ENCODE data around the gene WWOX. TPM values are rescaled to one million over a fixed set of nuclear protein-coding genes. Genes with fewer than 3 reads are reported as not detected.

The WWOX gene
- polyA plus RNA-seq, 1 donor (not counting 4 experiments of a cell fraction or from before 2014, with no cell fraction given), result 5.1 TPM

DNA sequence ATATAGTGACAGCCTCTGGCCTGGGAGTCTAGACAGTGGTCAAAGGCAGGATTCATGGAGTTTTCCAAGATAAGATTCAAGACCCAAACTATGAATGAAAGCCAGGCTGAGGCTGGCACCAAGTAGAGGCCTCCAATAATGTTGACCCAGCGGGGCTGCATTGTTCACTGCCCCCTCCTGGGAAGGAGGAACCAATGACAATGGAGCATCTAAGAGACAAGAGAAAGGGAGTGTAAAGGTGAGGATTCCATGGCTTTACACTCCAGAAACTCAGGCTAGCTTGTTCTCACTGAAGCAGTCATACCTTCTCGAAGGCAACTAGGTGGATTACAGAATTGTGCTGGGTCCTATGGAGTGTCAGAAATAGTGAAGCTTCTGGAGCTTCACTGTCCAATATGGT lies 380.3 kb downstream of the WWOX start:
- FAIRE-seq, result no peak
- no peaks in the 10 kb centered on the region for H3K9me1 ChIP-seq (ENCODE audit: control insufficient read depth, extremely low read depth, insufficient read depth, low read length)

DNA sequence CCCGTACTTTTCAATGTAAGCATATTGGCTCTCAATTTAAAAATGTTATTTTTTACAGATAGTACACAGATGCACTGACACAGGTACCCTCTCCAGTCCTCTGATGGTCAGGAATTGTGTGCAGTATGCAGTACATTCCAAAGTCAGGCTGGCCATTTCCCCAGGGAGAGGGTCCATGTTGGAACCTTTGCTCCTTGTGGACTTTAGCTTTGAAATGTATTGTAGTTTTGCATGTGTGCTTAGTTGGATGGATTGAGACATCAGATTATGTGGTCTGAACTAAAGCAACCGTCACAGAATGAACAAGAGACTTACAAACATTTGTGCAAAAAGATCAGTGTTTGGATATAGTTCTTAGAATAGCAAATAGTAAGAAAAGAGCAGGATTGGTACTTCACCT lies 381.1 kb downstream of the WWOX start:
- no peak for TF ChIP-seq EZH2 (IDR thresholded peaks at IDR 0.05; ENCODE audit: low read length)
- TF ChIP-seq, protein P1, sequence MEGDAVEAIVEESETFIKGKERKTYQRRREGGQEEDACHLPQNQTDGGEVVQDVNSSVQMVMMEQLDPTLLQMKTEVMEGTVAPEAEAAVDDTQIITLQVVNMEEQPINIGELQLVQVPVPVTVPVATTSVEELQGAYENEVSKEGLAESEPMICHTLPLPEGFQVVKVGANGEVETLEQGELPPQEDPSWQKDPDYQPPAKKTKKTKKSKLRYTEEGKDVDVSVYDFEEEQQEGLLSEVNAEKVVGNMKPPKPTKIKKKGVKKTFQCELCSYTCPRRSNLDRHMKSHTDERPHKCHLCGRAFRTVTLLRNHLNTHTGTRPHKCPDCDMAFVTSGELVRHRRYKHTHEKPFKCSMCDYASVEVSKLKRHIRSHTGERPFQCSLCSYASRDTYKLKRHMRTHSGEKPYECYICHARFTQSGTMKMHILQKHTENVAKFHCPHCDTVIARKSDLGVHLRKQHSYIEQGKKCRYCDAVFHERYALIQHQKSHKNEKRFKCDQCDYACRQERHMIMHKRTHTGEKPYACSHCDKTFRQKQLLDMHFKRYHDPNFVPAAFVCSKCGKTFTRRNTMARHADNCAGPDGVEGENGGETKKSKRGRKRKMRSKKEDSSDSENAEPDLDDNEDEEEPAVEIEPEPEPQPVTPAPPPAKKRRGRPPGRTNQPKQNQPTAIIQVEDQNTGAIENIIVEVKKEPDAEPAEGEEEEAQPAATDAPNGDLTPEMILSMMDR (optimal IDR thresholded peaks at IDR 0.05 in 1 of 3, IDR thresholded peaks at IDR 0.05 in 1 of 3, conservative IDR thresholded peaks at IDR 0.05 in 1 of 3; ENCODE audit: extremely low read depth in 1 of 3, insufficient read depth in 2 of 3, low read length in 3 of 3), result no peak
- dilution Hi-C loops (cut with MboI; ENCODE audit: extremely low pct_ligation_motif_present, low sequenced_read_pairs), result no loop called here
- no peak overlapping the region for H3K4me2 ChIP-seq (ENCODE audit: control insufficient read depth, extremely low read depth, insufficient read depth, low read depth, low read length)
- no peaks in the 10 kb centered on the region for H3K9me1 ChIP-seq (ENCODE audit: control insufficient read depth, extremely low read depth, insufficient read depth, low read length)
- no peaks in the 10 kb centered on the region for H3K79me2 ChIP-seq (ENCODE audit: control insufficient read depth, insufficient read depth, low read length)
- no peak overlapping the region for H3K27ac ChIP-seq (ENCODE audit: control insufficient read depth, insufficient read depth, low read length)
- H3K9me3 ChIP-seq (ENCODE audit: control insufficient read depth, low read depth, low read length), result no peaks in the 10 kb centered on the region
- no peaks in the 10 kb centered on the region for H3K27me3 ChIP-seq (ENCODE audit: control insufficient read depth, extremely low read depth, insufficient read depth, low read length)
- H4K20me1 ChIP-seq (ENCODE audit: control insufficient read depth, extremely low read depth, insufficient read depth, low read length), result no peaks in the 10 kb centered on the region
- no peak for FAIRE-seq
- no peak overlapping the region for H3K9ac ChIP-seq (ENCODE audit: control insufficient read depth, extremely low read depth, insufficient read depth, low read length)
- no peak overlapping the region for H3K4me3 ChIP-seq (ENCODE audit: control insufficient read depth in 2 of 3, extremely low read depth in 1 of 3, insufficient read depth in 2 of 3, low read depth in 1 of 3, low read length in 3 of 3)
- H3K36me3 ChIP-seq (ENCODE audit: control insufficient read depth in 2 of 2, extremely low read depth in 1 of 2, insufficient read depth in 2 of 2, low read length in 2 of 2), result no peaks in the 10 kb centered on the region
- H2AFZ ChIP-seq (ENCODE audit: control insufficient read depth, low read length), result no peak overlapping the region
- no peaks in the 10 kb centered on the region for H3K4me1 ChIP-seq (ENCODE audit: control insufficient read depth, extremely low read depth, insufficient read depth, low read length)
- no peak for DNase-seq (ENCODE audit: low read depth, low spot score)

More for the DNA sequence above, 380.3 kb downstream of the WWOX start:
- Histone ChIP-seq H4K20me1 (ENCODE audit: control insufficient read depth, extremely low read depth, insufficient read depth, low read length) (no peaks in the 10 kb centered on the region), H3K36me3 (ENCODE audit: control insufficient read depth in 2 of 2, extremely low read depth in 1 of 2, insufficient read depth in 2 of 2, low read length in 2 of 2) (no peaks in the 10 kb centered on the region), H3K9ac (ENCODE audit: control insufficient read depth, extremely low read depth, insufficient read depth, low read length) (no peak overlapping the region), H3K79me2 (ENCODE audit: control insufficient read depth, insufficient read depth, low read length) (no peaks in the 10 kb centered on the region), H3K27me3 (ENCODE audit: control insufficient read depth, extremely low read depth, insufficient read depth, low read length) (no peaks in the 10 kb centered on the region), H3K4me1 (ENCODE audit: control insufficient read depth, extremely low read depth, insufficient read depth, low read length) (no peaks in the 10 kb centered on the region), H3K27ac (ENCODE audit: control insufficient read depth, insufficient read depth, low read length) (no peak overlapping the region), H3K4me2 (ENCODE audit: control insufficient read depth, extremely low read depth, insufficient read depth, low read depth, low read length) (no peak overlapping the region), H3K9me3 (ENCODE audit: control insufficient read depth, low read depth, low read length) (no peaks in the 10 kb centered on the region), H3K4me3 (ENCODE audit: control insufficient read depth in 2 of 3, extremely low read depth in 1 of 3, insufficient read depth in 2 of 3, low read depth in 1 of 3, low read length in 3 of 3) (no peak overlapping the region), H2AFZ (ENCODE audit: control insufficient read depth, low read length) (no peak overlapping the region)
- dilution Hi-C loops (cut with MboI; ENCODE audit: extremely low pct_ligation_motif_present, low sequenced_read_pairs), result no loop called here
- DNase-seq (ENCODE audit: low read depth, low spot score), result no peak
- TF ChIP-seq, protein P1 (optimal IDR thresholded peaks at IDR 0.05 in 1 of 3, IDR thresholded peaks at IDR 0.05 in 1 of 3, conservative IDR thresholded peaks at IDR 0.05 in 1 of 3; ENCODE audit: extremely low read depth in 1 of 3, insufficient read depth in 2 of 3, low read length in 3 of 3), result no peak
- TF ChIP-seq EZH2 (IDR thresholded peaks at IDR 0.05; ENCODE audit: low read length), result no peak

Data from keratinocyte (primary cell).